NB4 (cell line): ENCODE results near the gene CHST9.

Experiments
- DNase-seq: peaks from one replicate; pipeline ENCODE4 v3.0.0; 2010; ENCODE audit warnings: low read depth
- H3K4me3 ChIP-seq: one replicate; pipeline ENCODE4 v1.5.1; 2011; ENCODE audit warnings: mild to moderate bottlenecking, low read depth, low read length, moderate library complexity
- MYC ChIP-seq: IDR thresholded peaks from 2 replicates; pipeline ENCODE4 v1.6.1; 2011; ENCODE audit warnings: low read depth, low read length
- POLR2A ChIP-seq: IDR thresholded peaks from 2 replicates; pipeline ENCODE4 v1.6.1; 2011; ENCODE audit warnings: mild to moderate bottlenecking; ENCODE audit not compliant: insufficient read length; ENCODE audit errors: extremely low read depth
- TF ChIP-seq, protein P1 (sequence below): IDR thresholded peaks from 2 replicates; pipeline ENCODE4 v1.6.1; 2011; ENCODE audit warnings: low read depth, low read length
- TF ChIP-seq, protein P2 (sequence below): IDR thresholded peaks from one replicate; pipeline ENCODE4 v1.5.1; 2012; ENCODE audit warnings: low read depth, low read length

CHST9 gene

DNA sequence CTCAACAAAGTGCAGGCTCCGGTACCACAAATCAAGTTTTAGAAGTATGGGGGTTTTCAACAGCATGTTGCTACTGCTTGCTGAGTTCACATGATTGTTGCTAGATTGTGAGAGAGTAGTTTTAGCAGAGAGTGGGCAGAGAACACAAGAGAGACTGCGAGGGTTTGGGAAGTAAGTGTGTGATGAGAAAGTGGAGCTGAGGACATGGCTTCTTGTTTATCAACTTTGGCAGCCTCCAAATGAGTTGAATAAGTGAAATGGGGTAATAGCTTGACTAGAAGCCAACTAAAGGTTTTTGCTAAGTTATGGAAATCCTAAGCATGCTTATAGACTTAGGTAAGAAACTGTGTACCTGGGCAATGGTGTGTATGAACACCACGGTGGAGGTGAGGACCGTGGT lies 135.1 kb downstream of the CHST9 start:
- TF ChIP-seq, protein P1, sequence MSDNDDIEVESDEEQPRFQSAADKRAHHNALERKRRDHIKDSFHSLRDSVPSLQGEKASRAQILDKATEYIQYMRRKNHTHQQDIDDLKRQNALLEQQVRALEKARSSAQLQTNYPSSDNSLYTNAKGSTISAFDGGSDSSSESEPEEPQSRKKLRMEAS: no peak
- TF ChIP-seq POLR2A (no peak), MYC (no peak)
- TF ChIP-seq, protein P2, sequence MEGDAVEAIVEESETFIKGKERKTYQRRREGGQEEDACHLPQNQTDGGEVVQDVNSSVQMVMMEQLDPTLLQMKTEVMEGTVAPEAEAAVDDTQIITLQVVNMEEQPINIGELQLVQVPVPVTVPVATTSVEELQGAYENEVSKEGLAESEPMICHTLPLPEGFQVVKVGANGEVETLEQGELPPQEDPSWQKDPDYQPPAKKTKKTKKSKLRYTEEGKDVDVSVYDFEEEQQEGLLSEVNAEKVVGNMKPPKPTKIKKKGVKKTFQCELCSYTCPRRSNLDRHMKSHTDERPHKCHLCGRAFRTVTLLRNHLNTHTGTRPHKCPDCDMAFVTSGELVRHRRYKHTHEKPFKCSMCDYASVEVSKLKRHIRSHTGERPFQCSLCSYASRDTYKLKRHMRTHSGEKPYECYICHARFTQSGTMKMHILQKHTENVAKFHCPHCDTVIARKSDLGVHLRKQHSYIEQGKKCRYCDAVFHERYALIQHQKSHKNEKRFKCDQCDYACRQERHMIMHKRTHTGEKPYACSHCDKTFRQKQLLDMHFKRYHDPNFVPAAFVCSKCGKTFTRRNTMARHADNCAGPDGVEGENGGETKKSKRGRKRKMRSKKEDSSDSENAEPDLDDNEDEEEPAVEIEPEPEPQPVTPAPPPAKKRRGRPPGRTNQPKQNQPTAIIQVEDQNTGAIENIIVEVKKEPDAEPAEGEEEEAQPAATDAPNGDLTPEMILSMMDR: no peak
- H3K4me3 ChIP-seq: no peak overlapping the region

DNA sequence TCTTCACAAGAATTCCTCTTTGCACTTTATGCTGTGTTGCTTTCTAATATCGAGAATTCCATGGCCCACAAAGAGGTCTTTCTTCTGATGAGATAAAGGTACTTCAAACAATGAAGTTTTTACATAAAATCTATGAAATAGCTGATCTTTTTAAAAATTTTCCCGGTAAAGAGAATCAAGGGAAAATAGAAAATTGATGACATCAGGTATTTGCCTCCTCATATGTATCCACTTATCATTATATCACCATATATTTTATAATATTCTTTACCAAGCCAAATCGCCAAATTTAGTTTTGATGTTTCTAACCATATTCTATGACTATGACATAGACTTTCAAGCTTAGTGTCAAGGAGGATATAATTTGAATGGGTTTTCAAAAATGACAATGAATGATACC lies 139.8 kb downstream of the CHST9 start:
- no peak overlapping the region for H3K4me3 ChIP-seq
- TF ChIP-seq MYC (no peak), POLR2A (no peak)
- TF ChIP-seq, protein P2: no peak
- TF ChIP-seq, protein P1: no peak
- DNase-seq: no peak

More for the DNA sequence above, 135.1 kb downstream of the CHST9 start:
- no peak for DNase-seq

DNA sequence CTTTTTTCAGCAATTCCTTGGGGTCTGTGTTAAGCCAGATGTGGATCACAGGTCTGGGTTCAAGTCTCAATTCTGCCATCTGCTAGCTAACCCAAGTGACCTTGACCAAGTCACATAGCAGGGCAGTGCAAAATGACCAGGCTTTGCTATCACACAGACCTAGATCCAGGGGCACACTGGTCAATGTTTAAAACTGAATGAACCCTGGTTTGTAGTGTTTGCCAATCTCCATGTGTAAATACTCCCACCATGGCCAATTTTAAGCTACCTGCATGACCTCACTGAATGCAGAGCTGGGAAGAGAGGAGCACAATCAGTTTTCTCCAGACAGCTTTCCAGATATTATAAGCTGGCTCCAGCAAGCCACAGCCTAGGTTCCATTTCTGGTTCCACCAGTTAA lies 142.9 kb downstream of the CHST9 start:
- TF ChIP-seq, protein P1: no peak
- TF ChIP-seq POLR2A (no peak), MYC (no peak)
- TF ChIP-seq, protein P2: no peak
- DNase-seq: no peak
- H3K4me3 ChIP-seq: no peak overlapping the region

DNA sequence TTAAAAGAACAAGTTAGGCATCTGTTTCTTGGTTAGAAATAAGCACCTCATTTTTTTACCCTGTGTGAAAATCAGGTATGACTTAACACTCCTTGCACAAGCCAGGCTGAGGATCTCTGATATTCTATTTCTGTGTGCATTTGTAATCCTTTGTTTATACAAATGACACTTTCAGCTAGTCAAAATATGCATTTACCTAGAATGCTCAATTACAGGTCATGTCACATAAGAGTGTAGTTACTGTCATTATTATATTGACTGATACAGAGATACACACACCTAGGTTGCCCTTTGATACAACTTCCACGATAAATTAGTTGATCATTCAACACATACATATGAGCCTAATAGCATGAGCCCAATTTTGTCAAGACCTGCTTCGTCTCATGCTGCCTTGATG lies 144.3 kb downstream of the CHST9 start:
- H3K4me3 ChIP-seq: no peak overlapping the region
- DNase-seq: no peak
- TF ChIP-seq POLR2A (no peak), MYC (no peak)
- TF ChIP-seq, protein P2: no peak
- TF ChIP-seq, protein P1: no peak

DNA sequence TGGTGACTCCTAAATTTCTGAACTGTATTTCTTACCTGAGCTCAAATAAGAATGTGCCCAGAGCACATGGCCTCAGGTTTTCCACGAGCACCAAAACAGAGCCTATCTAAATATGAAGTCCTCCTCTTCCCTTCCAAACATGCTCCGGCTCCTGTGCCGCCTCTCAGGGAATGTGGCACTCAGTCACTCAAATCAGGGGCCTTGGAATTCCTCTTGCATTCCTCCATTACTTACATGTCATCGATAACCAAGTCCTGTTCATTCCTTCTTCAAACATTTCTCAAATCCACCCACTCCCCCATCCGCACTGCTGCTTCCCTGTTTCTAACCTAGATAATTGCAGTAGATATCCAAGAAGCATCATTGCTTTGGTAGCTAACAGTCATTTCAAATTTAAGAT lies 151.4 kb downstream of the CHST9 start:
- DNase-seq: no peak
- no peak overlapping the region for H3K4me3 ChIP-seq
- TF ChIP-seq POLR2A: no peak
- TF ChIP-seq, protein P2: no peak
- TF ChIP-seq, protein P1: no peak

DNA sequence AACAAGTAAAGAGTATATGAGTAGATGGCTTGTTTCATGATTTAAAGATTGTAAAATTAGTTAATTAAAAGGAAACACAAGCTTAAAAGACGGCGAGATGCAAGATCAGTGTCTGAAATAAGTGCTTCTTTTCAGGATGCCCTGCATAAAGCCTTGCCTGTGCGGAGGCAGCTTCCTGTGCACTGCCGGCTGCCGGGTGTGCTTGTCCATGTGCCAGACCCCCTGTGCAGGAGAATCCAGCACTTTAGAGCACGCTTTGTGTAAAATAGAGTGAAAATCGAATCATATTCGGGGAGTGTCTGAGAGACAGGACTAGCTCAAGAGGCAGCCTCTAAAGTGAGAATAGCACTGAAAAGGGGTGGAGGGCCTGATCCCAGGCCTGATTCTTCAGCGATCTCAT lies 154.7 kb downstream of the CHST9 start:
- no peak for DNase-seq
- H3K4me3 ChIP-seq: no peak overlapping the region
- TF ChIP-seq MYC (no peak), POLR2A (no peak)
- TF ChIP-seq, protein P2: no peak
- TF ChIP-seq, protein P1: no peak
